ENCODE results near the gene DECR2. TPM values are rescaled to one million over a fixed set of nuclear protein-coding genes. Genes with fewer than 3 reads are reported as not detected.
"Not testable (repeated sequence)": the region's sequence is repeated elsewhere in the genome, so short reads cannot be mapped to it uniquely, and the experiment has no call there.

DECR2 gene
- total RNA-seq, 1 donor from 2014 or later: 6.7 TPM

- DNase-seq (no peak), ATAC-seq (ENCODE audit: low read depth) (no peak)
- no peak for TF ChIP-seq CTCF (IDR thresholded peaks at IDR 0.05)
- peaks cover 5% of the 10 kb centered on the region for H3K27me3 Mint-ChIP-seq
- no peaks in the 10 kb centered on the region for H3K36me3 Mint-ChIP-seq (ENCODE audit: low read depth)
- no peak overlapping the region for H3K4me3 Mint-ChIP-seq
- H3K4me1 Mint-ChIP-seq: peaks cover 3% of the 10 kb centered on the region
- no peaks in the 10 kb centered on the region for H3K9me3 Mint-ChIP-seq
- intact Hi-C loops (cut with micrococcal nuclease): no loop called here
- CTCF ChIA-PET: interaction anchor here (3.1 kb wide), 1 partner anchor 253 kb away, joined by 20 read pairs; no protein-coding TSS in a partner anchor
- H3K27ac Mint-ChIP-seq: no peak overlapping the region
- POLR2A ChIA-PET: interaction anchor here (0.5 kb wide), 1 partner anchor 35 kb away, joined by 3 read pairs; no protein-coding TSS in a partner anchor
These were observed 41.6 kb upstream of the DECR2 start for GRCh38 chr16:359871-360697.

- Mint-ChIP-seq H3K36me3 (ENCODE audit: low read depth) (no peaks in the 10 kb centered on the region), H3K4me1 (peaks cover 3% of the 10 kb centered on the region), H3K27me3 (peaks cover 5% of the 10 kb centered on the region), H3K27ac (no peak overlapping the region), H3K9me3 (no peaks in the 10 kb centered on the region), H3K4me3 (no peak overlapping the region)
- ChIA-PET POLR2A (interaction anchor here (0.5 to 0.8 kb wide), 3 partner anchors 36 to 321 kb away, joined by 3 to 8 read pairs (median 6); no protein-coding TSS in a partner anchor), CTCF (interaction anchor here (0.9 to 3.1 kb wide), 4 partner anchors 8 to 254 kb away, joined by 3 to 20 read pairs (median 11); no protein-coding TSS in a partner anchor)
- intact Hi-C loops (cut with micrococcal nuclease): no loop called here
- no peak for ATAC-seq (ENCODE audit: low read depth)
- DNase-seq: no peak
- TF ChIP-seq CTCF (IDR thresholded peaks at IDR 0.05): no peak
These were observed 40.9 kb upstream of the DECR2 start for GRCh38 chr16:360698-361336.

GRCh38 chr16:361341-361871 is 40.3 kb upstream of the DECR2 start:
- Mint-ChIP-seq H3K4me1 (peaks cover 3% of the 10 kb centered on the region), H3K27ac (no peak overlapping the region), H3K9me3 (no peaks in the 10 kb centered on the region), H3K4me3 (no peak overlapping the region), H3K27me3 (peaks cover 5% of the 10 kb centered on the region), H3K36me3 (ENCODE audit: low read depth) (peaks cover 1% of the 10 kb centered on the region)
- ChIA-PET CTCF (interaction anchor here (0.7 to 3.1 kb wide), 10 partner anchors 8 to 296 kb away, joined by 3 to 20 read pairs (median 3); partner anchors contain the start of gene DECR2), POLR2A (interaction anchor here (0.6 to 1.5 kb wide), 4 partner anchors 126 to 322 kb away, joined by 4 to 8 read pairs (median 6); partner anchors contain the start of gene MPG)
- DNase-seq: no peak
- ATAC-seq (ENCODE audit: low read depth): no peak
- no peak for TF ChIP-seq CTCF (IDR thresholded peaks at IDR 0.05)
- intact Hi-C loops (cut with micrococcal nuclease): no loop called here

GRCh38 chr16:361872-362701 is 39.6 kb upstream of the DECR2 start:
- Mint-ChIP-seq H3K27ac (no peak overlapping the region), H3K4me1 (peaks cover 3% of the 10 kb centered on the region), H3K4me3 (no peak overlapping the region), H3K36me3 (ENCODE audit: low read depth) (peaks cover 8% of the 10 kb centered on the region), H3K27me3 (peaks cover 5% of the 10 kb centered on the region), H3K9me3 (no peaks in the 10 kb centered on the region)
- ChIA-PET POLR2A (interaction anchor here (0.8 to 1.5 kb wide), 5 partner anchors 9 to 323 kb away, joined by 4 to 8 read pairs (median 4); partner anchors contain the start of genes AXIN1 and MPG), CTCF (interaction anchor here (0.6 to 3.1 kb wide), 17 partner anchors 8 to 297 kb away, joined by 3 to 20 read pairs (median 3); partner anchors contain the start of genes DECR2 and MRPL28)
- intact Hi-C loops (cut with micrococcal nuclease): loop anchor here (1.0 kb wide), 4 partner anchors 181 to 297 kb away; no protein-coding TSS in a partner anchor
- peak; percentile 57 for DNase-seq
- peak; percentile 92 for ATAC-seq (ENCODE audit: low read depth)
- peak; percentile 45 for TF ChIP-seq CTCF (IDR thresholded peaks at IDR 0.05)

- H3K27ac Mint-ChIP-seq; H3K27me3 Mint-ChIP-seq; ATAC-seq (ENCODE audit: low read depth); H3K9me3 Mint-ChIP-seq; DNase-seq; H3K4me3 Mint-ChIP-seq; H3K4me1 Mint-ChIP-seq: not testable (repeated sequence)
- intact Hi-C loops (cut with micrococcal nuclease): loop anchor here (1.0 kb wide), 4 partner anchors 181 to 297 kb away; no protein-coding TSS in a partner anchor
- ChIA-PET POLR2A (interaction anchor here (1.0 to 1.5 kb wide), 4 partner anchors 10 to 284 kb away, joined by 4 to 7 read pairs (median 4); partner anchors contain the start of genes AXIN1 and MPG), CTCF (interaction anchor here (0.6 to 3.1 kb wide), 13 partner anchors 8 to 297 kb away, joined by 3 to 20 read pairs (median 3); partner anchors contain the start of genes DECR2 and MRPL28)
- peaks cover 13% of the 10 kb centered on the region for H3K36me3 Mint-ChIP-seq (ENCODE audit: low read depth)
These were observed 39.0 kb upstream of the DECR2 start for GRCh38 chr16:362702-362999.
